ENCODE measurements around the gene CNTN6. TPM values are rescaled to one million over a fixed set of nuclear protein-coding genes. Genes with fewer than 3 reads are reported as not detected.

The CNTN6 gene
- total and polyA plus RNA-seq, 2 donors (not counting 1 experiment from before 2014, with no cell fraction given) = not detected

- no peaks in the 10 kb centered on the region for H3K4me1 ChIP-seq (ENCODE audit: control insufficient read depth in 2 of 2, insufficient read depth in 2 of 2, low read length in 2 of 2)
- intact Hi-C loops (cut with micrococcal nuclease) = no loop called here
- H3K27ac ChIP-seq (ENCODE audit: low read length in 2 of 2) = no peak overlapping the region
- no peaks in the 10 kb centered on the region for H3K27me3 ChIP-seq (replicated peaks in 1 of 4; ENCODE audit: control extremely low read depth in 1 of 4, control insufficient read depth in 3 of 4, insufficient read depth in 4 of 4, low read length in 3 of 4)
- TF ChIP-seq CTCF (IDR thresholded peaks at IDR 0.05) (no peak), EZH2 (IDR thresholded peaks at IDR 0.05; ENCODE audit: borderline replicate concordance, insufficient read depth, low read depth, low read length, poor library complexity, severe bottlenecking) (no peak)
- H3K9me3 ChIP-seq (ENCODE audit: control extremely low read depth in 1 of 3, control insufficient read depth in 2 of 3, insufficient read depth in 1 of 3, low read length in 2 of 3) = peaks cover 0 to 6% (median 0%) of the 10 kb centered on the region in 3 donors
- Mint-ChIP-seq H3K27ac (no peak overlapping the region), H3K4me1 (no peaks in the 10 kb centered on the region), H3K27me3 (no peaks in the 10 kb centered on the region), H3K4me3 (no peak overlapping the region), H3K9me3 (ENCODE audit: insufficient read depth) (no peaks in the 10 kb centered on the region)
- ATAC-seq (ENCODE audit: low read depth) (no peak), DNase-seq (no peak)
- 97% methylated on average over 13 of the region's 19 CpGs for WGBS (ENCODE audit: insufficient coverage)
- H3K36me3 ChIP-seq (replicated peaks in 1 of 2; ENCODE audit: control extremely low read depth in 1 of 2, control insufficient read depth in 1 of 2, extremely low read depth in 1 of 2, insufficient read depth in 2 of 2, low read length in 1 of 2) = no peaks in the 10 kb centered on the region
- H3K79me2 ChIP-seq (ENCODE audit: control insufficient read depth, insufficient read depth, low read length) = no peaks in the 10 kb centered on the region
- ChIA-PET CTCF (no interaction called here), POLR2A (no interaction called here)
- no peak overlapping the region for H2AFZ ChIP-seq (ENCODE audit: insufficient read depth, low read depth, low read length, poor library complexity, severe bottlenecking)
- H3K4me3 ChIP-seq (ENCODE audit: control extremely low read depth in 1 of 5, extremely low read depth in 1 of 5, insufficient read depth in 1 of 5, low read depth in 2 of 5, low read length in 4 of 5) = no peak overlapping the region
- no peak overlapping the region for H3K9ac ChIP-seq (ENCODE audit: low read length)
- H3K4me2 ChIP-seq (replicated peaks; ENCODE audit: low read depth, low read length, poor library complexity, severe bottlenecking) = no peak overlapping the region
- H4K20me1 ChIP-seq (ENCODE audit: control insufficient read depth, insufficient read depth, low read length, poor library complexity, severe bottlenecking) = no peaks in the 10 kb centered on the region
Observed at GRCh38 chr3:1394188-1394587, 301.4 kb downstream of the CNTN6 start.

- Histone ChIP-seq H3K4me1 (ENCODE audit: control insufficient read depth in 2 of 2, insufficient read depth in 2 of 2, low read length in 2 of 2) (no peaks in the 10 kb centered on the region), H4K20me1 (ENCODE audit: control insufficient read depth, insufficient read depth, low read length, poor library complexity, severe bottlenecking) (no peaks in the 10 kb centered on the region), H3K79me2 (ENCODE audit: control insufficient read depth, insufficient read depth, low read length) (no peaks in the 10 kb centered on the region), H3K36me3 (replicated peaks in 1 of 2; ENCODE audit: control extremely low read depth in 1 of 2, control insufficient read depth in 1 of 2, extremely low read depth in 1 of 2, insufficient read depth in 2 of 2, low read length in 1 of 2) (no peaks in the 10 kb centered on the region), H3K4me2 (replicated peaks; ENCODE audit: low read depth, low read length, poor library complexity, severe bottlenecking) (no peak overlapping the region), H3K27ac (ENCODE audit: low read length in 2 of 2) (no peak overlapping the region), H3K4me3 (ENCODE audit: control extremely low read depth in 1 of 5, extremely low read depth in 1 of 5, insufficient read depth in 1 of 5, low read depth in 2 of 5, low read length in 4 of 5) (no peak overlapping the region), H3K9me3 (ENCODE audit: control extremely low read depth in 1 of 3, control insufficient read depth in 2 of 3, insufficient read depth in 1 of 3, low read length in 2 of 3) (no peaks in the 10 kb centered on the region), H3K27me3 (replicated peaks in 1 of 4; ENCODE audit: control extremely low read depth in 1 of 4, control insufficient read depth in 3 of 4, insufficient read depth in 4 of 4, low read length in 3 of 4) (no peaks in the 10 kb centered on the region), H2AFZ (ENCODE audit: insufficient read depth, low read depth, low read length, poor library complexity, severe bottlenecking) (no peak overlapping the region), H3K9ac (ENCODE audit: low read length) (no peak overlapping the region)
- 86% methylated on average over 2 of the region's 3 CpGs for WGBS (ENCODE audit: insufficient coverage)
- Mint-ChIP-seq H3K27me3 (no peaks in the 10 kb centered on the region), H3K27ac (no peak overlapping the region), H3K4me1 (no peaks in the 10 kb centered on the region), H3K4me3 (no peak overlapping the region), H3K9me3 (ENCODE audit: insufficient read depth) (no peaks in the 10 kb centered on the region)
- intact Hi-C loops (cut with micrococcal nuclease) = no loop called here
- no peak for ATAC-seq (ENCODE audit: low read depth)
- ChIA-PET CTCF (no interaction called here), POLR2A (no interaction called here)
- DNase-seq = no peak
- TF ChIP-seq EZH2 (IDR thresholded peaks at IDR 0.05; ENCODE audit: borderline replicate concordance, insufficient read depth, low read depth, low read length, poor library complexity, severe bottlenecking) (no peak), CTCF (IDR thresholded peaks at IDR 0.05) (no peak)
Observed at GRCh38 chr3:1400571-1400970, 307.7 kb downstream of the CNTN6 start.
